Heart right ventricle (tissue), 16 donors: ENCODE results near the gene ZNF217. TPM values are rescaled to one million over a fixed set of nuclear protein-coding genes. Genes with fewer than 3 reads are reported as not detected.

ENCODE experiments used
- ATAC-seq, 8 donors: fragments of 200-7000 bp; cut with Tn5 transposase; one replicate each; pipeline ENCODE4 v1.9.1; 2020; ENCODE audit warnings: mild to moderate bottlenecking in 8 of 8, moderate library complexity in 8 of 8, moderate number of reproducible peaks in 1 of 8
- DNase-seq, 2 donors: peaks; one replicate each; pipeline ENCODE4 v3.0.0-alpha.2; 2020
- H3K27ac ChIP-seq, 10 donors: fragments of 200-600 bp; sonication (generic) in 2 of 10; one replicate each; pipeline versions ENCODE4 v1.5.0 to v1.8.0; 2020 to 2022; ENCODE audit warnings: mild to moderate bottlenecking in 3 of 10
- H3K27me3 ChIP-seq, 7 donors: fragments of 200-600 bp; one replicate each; pipeline ENCODE4 v1.8.0; 2021 to 2022; ENCODE audit warnings: mild to moderate bottlenecking in 2 of 7
- H3K36me3 ChIP-seq, 9 donors: fragments of 200-600 bp; sonication (generic) in 1 of 9; one replicate each; pipeline versions ENCODE4 v1.5.0 to v1.8.0; 2020 to 2022; ENCODE audit warnings: mild to moderate bottlenecking in 2 of 9
- H3K4me1 ChIP-seq, 9 donors: fragments of 200-600 bp; sonication (generic) in 1 of 9; one replicate each; pipeline versions ENCODE4 v1.5.0 to v1.8.0; 2020 to 2022; ENCODE audit warnings: mild to moderate bottlenecking in 4 of 9
- H3K4me3 ChIP-seq, 10 donors: fragments of 200-600 bp; sonication (generic) in 2 of 10; one replicate each; pipeline versions ENCODE4 v1.5.0 to v1.8.0; 2020 to 2022; ENCODE audit warnings: mild to moderate bottlenecking in 7 of 10, moderate library complexity in 2 of 10
- H3K9me3 ChIP-seq, 11 donors: fragments of 200-600 bp in 10 of 11; sonication (generic) in 2 of 11; one replicate each; pipeline versions ENCODE4 v1.5.0 to v1.8.0; 2013 to 2022; ENCODE audit warnings: mild to moderate bottlenecking in 2 of 11, control low read depth in 1 of 11, moderate library complexity in 1 of 11
- CTCF ChIP-seq, 9 donors: fragments of 200-600 bp; sonication (generic) in 2 of 9; IDR thresholded peaks; one replicate each; pipeline versions ENCODE4 v1.5.0 to v1.8.0; 2021 to 2022; ENCODE audit warnings: antibody characterized with exemption in 9 of 9, mild to moderate bottlenecking in 5 of 9, moderate library complexity in 1 of 9
- WGBS, 2 donors: extraction: QIAGEN DNeasy Blood & Tissue Kit; methylation state at CpG; one replicate each; pipeline ENCODE4 v1.1.7; 2013; ENCODE audit warnings: inconsistent platforms in 1 of 2; 5-methylcytosine and 5-hydroxymethylcytosine counted together
- intact Hi-C, 10 donors: fragments of 100-400 bp; cut with DNase I; formaldehyde crosslinking; loops; one replicate each; pipeline versions ENCODE4 v1.11.1 to v1.14.2; 2022
- polyA plus RNA-seq, 2 donors: library from polyadenylated mRNA; stranded (reverse); fragments of 200-250 nt; gene quantifications; one replicate each; pipeline ENCODE4 v1.2.3, GENCODE V29; 2013
- total RNA-seq, 10 donors: library from RNA; stranded (reverse); fragmentation: NEBNext Ultra II Directional in 3 of 10; extraction: Animal tissue kit (Norgen Biotek cat#: 25700) in 3 of 10; gene quantifications; one replicate each; pipeline versions ENCODE4 v1.2.1 to v1.2.4, GENCODE V29; 2021 to 2023
- donor health status: Arrhythmogenic right ventricular cardiomyopathy.
- donor health status: ischemic (EF 13 %, LVEDD 7.1; RV severe dilation, severe dysfunction).
- donor health status: healthy with polysubstance abuse.
- donor health status: DM: no; HTN: yes; CAD: no.
- donor health status: DM: no; HTN: no; CAD: no.
- donor health status: ischemic (EF 25% LVEDD 6.9; RV normal size, moderate dysfunction).
- donor health status: ischemic (EF 25% LVEDD 5.7; RV mildly dilated, moderate dysfunction).
- donor health status: healthy.
- donor health status: DM: yes; HTN: yes; CAD: no.
- donor health status: Ischemic cardiomyopathy.
- donor health status: ischemic (EF 35%, LVEDD 5.7; RV mildly dilated, moderate dysfunction).
- donor health status: nonischemic (EF 11% LVEDD 7.7; RV severe dilation, severe dysfunction).
- donor health status: DM: yes; HTN: yes; CAD: no.
- donor health status: PGD.
- donor health status: ischemic (EF 29% LVEDD 5.4; RV normal size, mild dysfunction).
- donor health status: nonischemic (EF 23%, LVEDD 6.1; RV moderate dilation, normal function).

Gene ZNF217
- total and polyA plus RNA-seq, 12 donors, result 3.3 to 18.4 (median 8.2) TPM

- 92 to 96% methylated on average over 6 of the region's 6 CpGs for WGBS, 2 donors
- H3K4me1 ChIP-seq, result peaks cover 0 to 60% (median 25%) of the 10 kb centered on the region in 9 donors
Measured at GRCh38 chr20:53574819-53575218, 18.8 kb downstream of the ZNF217 start.

GRCh38 chr20:53574259-53574789 lies 19.3 kb downstream of the ZNF217 start:
- peaks cover 0 to 55% (median 20%) of the 10 kb centered on the region in 9 donors for H3K4me1 ChIP-seq
- H3K36me3 ChIP-seq, result peaks cover 0 to 98% (median 37%) of the 10 kb centered on the region in 9 donors
- H3K27ac ChIP-seq, result no peak overlapping the region
- no peaks in the 10 kb centered on the region for H3K9me3 ChIP-seq
- intact Hi-C loops, result loop anchor here in 5 of 10 donors (5.0 to 10.0 kb wide), 6 partner anchors 160 to 630 kb away; partner anchors contain the start of gene PFDN4 (in 1 of the 5)
- no peak overlapping the region for H3K4me3 ChIP-seq
- DNase-seq (no peak), ATAC-seq (no peak)
- 93 to 96% methylated on average over 14 of the region's 14 CpGs for WGBS, 2 donors
- no peak for TF ChIP-seq CTCF (IDR thresholded peaks at IDR 0.05)
- no peaks in the 10 kb centered on the region for H3K27me3 ChIP-seq

More at GRCh38 chr20:53574819-53575218, 18.8 kb downstream of the ZNF217 start:
- Histone ChIP-seq H3K4me3 (no peak overlapping the region), H3K9me3 (no peaks in the 10 kb centered on the region), H3K27me3 (no peaks in the 10 kb centered on the region), H3K27ac (no peak overlapping the region), H3K36me3 (peaks cover 0 to 95% (median 37%) of the 10 kb centered on the region in 9 donors)
- no peak for TF ChIP-seq CTCF (IDR thresholded peaks at IDR 0.05)
- DNase-seq (no peak), ATAC-seq (no peak)
- intact Hi-C loops, result loop anchor here (5.0 to 10.0 kb wide), 12 partner anchors 160 to 630 kb away; partner anchors contain the start of gene PFDN4 (in 1 of the 10)

GRCh38 chr20:53571555-53572286 lies 21.9 kb downstream of the ZNF217 start:
- Histone ChIP-seq H3K36me3 (peaks cover 0 to 100% (median 46%) of the 10 kb centered on the region in 9 donors), H3K27me3 (no peaks in the 10 kb centered on the region), H3K4me3 (no peak overlapping the region), H3K27ac (no peak overlapping the region), H3K9me3 (no peaks in the 10 kb centered on the region), H3K4me1 (peaks cover 0 to 33% (median 6%) of the 10 kb centered on the region in 9 donors)
- 93 to 95% methylated on average over 10 of the region's 10 CpGs for WGBS, 2 donors
- DNase-seq, result no peak
- intact Hi-C loops, result loop anchor here in 5 of 10 donors (5.0 to 10.0 kb wide), 6 partner anchors 163 to 633 kb away; partner anchors contain the start of gene PFDN4 (in 1 of the 5)
- TF ChIP-seq CTCF (IDR thresholded peaks at IDR 0.05), result no peak
- no peak for ATAC-seq

GRCh38 chr20:53570446-53571276 lies 23.0 kb downstream of the ZNF217 start:
- Histone ChIP-seq H3K27me3 (no peaks in the 10 kb centered on the region), H3K4me3 (no peak overlapping the region), H3K36me3 (peaks cover 0 to 100% (median 37%) of the 10 kb centered on the region in 9 donors), H3K4me1 (peaks cover 0 to 33% (median 6%) of the 10 kb centered on the region in 9 donors), H3K27ac (no peak overlapping the region), H3K9me3 (no peaks in the 10 kb centered on the region)
- peak in 5 of 8 donors; percentile 39 to 85 (median 62) for ATAC-seq
- no peak for TF ChIP-seq CTCF (IDR thresholded peaks at IDR 0.05)
- intact Hi-C loops, result loop anchor here in 5 of 10 donors (5.0 to 10.0 kb wide), 6 partner anchors 164 to 634 kb away; partner anchors contain the start of gene PFDN4 (in 1 of the 5)
- 46 to 56% methylated on average over 12 of the region's 12 CpGs for WGBS, 2 donors
- DNase-seq, result no peak
